Ramos (cell line): Measurements from ENCODE around the gene PCDHGA6.
"Not testable (repeated sequence)": the region's sequence is repeated elsewhere in the genome, so short reads cannot be mapped to it uniquely, and the experiment has no call there.

Experiments used
- in situ Hi-C: fragments of 300-500 bp; cut with MboI; formaldehyde crosslinking; loops from one replicate; pipeline ENCODE4 v1.14.3; 2022; ENCODE audit warnings: low sequenced_read_pairs; ENCODE audit not compliant: unreplicated experiment

The PCDHGA6 gene

DNA sequence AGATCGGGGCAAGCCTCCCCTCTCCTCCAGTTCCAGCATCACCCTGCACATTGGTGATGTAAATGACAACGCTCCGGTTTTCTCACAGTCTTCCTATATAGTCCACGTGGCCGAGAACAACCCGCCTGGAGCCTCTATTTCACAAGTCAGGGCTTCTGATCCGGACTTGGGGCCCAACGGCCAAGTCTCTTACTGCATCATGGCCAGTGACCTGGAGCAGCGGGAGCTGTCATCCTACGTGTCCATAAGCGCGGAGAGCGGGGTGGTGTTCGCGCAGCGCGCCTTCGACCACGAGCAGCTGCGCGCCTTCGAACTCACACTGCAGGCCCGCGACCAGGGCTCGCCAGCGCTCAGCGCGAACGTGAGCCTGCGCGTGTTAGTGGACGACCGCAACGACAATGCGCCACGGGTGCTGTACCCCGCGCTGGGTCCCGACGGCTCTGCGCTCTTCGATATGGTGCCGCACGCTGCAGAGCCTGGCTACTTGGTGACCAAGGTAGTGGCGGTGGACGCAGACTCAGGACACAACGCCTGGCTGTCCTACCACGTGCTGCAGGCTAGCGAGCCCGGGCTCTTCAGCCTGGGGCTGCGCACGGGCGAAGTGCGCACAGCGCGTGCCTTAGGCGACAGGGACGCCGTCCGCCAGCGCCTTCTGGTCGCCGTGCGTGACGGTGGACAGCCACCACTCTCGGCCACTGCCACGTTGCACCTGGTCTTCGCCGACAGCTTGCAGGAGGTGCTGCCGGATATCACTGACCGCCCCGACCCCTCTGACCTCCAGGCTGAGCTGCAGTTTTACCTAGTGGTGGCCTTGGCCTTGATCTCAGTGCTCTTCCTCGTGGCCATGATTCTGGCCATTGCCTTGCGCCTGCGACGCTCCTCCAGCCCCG, 15.7 kb downstream of the PCDHGA6 start:
- in situ Hi-C loops = no loop called here

DNA sequence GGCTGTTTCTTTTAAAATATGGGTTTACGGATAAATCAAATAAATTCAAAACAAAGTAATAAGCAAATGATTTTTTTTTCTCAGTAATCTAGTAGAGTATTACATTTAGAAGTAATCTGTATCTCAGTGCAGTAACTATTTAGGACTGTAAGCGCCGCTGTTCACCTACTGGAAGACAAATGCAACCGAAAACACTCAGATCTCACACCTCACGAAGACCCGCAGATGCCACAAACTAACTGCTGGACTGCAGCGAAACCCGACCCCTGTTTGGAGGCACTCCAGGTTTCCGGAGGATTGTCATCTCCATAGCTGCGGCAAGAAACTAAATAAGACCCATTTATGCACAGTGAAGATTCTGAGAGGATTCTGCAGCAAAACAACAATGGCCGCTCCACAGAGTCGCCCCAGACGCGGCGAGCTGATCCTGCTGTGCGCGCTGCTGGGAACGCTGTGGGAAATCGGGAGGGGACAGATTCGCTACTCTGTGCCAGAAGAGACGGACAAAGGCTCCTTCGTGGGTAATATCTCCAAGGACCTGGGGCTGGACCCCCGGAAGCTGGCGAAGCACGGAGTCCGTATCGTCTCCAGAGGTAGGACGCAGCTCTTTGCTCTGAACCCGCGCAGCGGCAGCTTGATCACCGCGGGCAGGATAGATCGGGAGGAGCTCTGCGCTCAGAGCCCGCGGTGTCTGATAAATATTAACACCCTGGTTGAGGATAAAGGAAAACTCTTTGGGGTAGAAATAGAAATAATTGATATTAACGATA, 18.9 kb downstream of the PCDHGA6 start, which contains the start of gene PCDHGA8:
TSS of gene PCDHGA8 (plus strand) at position 205 of the 770 bp plus-strand sequence. CDS start at position 386, 181 bp downstream.
- in situ Hi-C loops = no loop called here

- in situ Hi-C loops = no loop called here
Observed at GRCh38 chr5:141393267-141393666, 19.6 kb downstream of the PCDHGA6 start.

- in situ Hi-C loops = not testable (repeated sequence)
Observed at GRCh38 chr5:141394401-141395187, 20.9 kb downstream of the PCDHGA6 start.

GRCh38 chr5:141397756-141398551, 24.3 kb downstream of the PCDHGA6 start, which contains the start of gene PCDHGB5:
TSS of gene PCDHGB5 (plus strand) at chr5:141397947. CDS start at chr5:141398128, 181 bp downstream.
- in situ Hi-C loops = not testable (repeated sequence)

DNA sequence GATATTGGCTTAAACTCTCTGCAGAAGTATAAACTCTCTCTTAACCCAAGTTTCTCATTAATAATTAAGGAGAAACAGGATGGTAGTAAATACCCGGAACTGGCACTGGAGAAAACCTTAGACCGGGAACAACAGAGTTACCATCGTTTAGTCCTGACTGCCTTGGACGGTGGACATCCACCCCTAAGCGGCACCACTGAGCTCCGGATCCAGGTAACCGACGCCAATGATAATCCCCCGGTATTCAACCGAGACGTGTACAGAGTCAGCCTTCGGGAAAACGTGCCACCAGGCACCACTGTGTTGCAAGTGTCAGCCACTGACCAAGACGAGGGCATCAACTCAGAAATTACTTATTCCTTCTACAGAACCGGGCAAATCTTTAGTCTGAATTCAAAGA, 24.9 kb downstream of the PCDHGA6 start:
- in situ Hi-C loops = no loop called here

DNA sequence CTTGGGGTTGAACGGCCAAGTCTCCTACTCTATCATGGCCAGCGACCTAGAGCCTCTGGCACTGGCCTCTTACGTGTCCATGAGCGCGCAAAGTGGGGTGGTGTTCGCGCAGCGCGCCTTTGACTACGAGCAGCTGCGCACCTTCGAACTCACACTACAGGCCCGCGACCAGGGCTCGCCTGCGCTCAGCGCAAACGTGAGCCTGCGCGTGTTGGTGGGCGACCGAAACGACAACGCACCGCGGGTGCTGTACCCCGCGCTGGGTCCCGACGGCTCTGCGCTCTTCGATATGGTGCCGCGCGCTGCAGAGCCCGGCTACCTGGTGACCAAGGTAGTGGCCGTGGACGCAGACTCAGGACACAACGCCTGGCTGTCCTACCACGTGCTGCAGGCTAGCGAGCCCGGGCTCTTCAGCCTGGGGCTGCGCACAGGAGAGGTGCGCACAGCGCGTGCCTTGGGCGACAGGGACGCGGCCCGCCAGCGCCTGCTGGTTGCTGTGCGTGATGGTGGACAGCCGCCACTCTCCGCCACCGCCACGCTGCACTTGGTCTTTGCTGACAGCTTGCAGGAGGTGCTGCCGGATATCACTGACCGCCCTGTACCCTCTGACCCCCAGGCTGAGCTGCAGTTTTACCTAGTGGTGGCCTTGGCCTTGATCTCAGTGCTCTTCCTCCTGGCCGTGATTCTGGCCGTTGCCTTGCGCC, 26.0 kb downstream of the PCDHGA6 start:
- in situ Hi-C loops = no loop called here

GRCh38 chr5:141402553-141403243, 29.0 kb downstream of the PCDHGA6 start, which contains the start of gene PCDHGA9:
TSS of gene PCDHGA9 (plus strand) at chr5:141402778. CDS start at chr5:141402953, 175 bp downstream.
- in situ Hi-C loops = no loop called here

DNA sequence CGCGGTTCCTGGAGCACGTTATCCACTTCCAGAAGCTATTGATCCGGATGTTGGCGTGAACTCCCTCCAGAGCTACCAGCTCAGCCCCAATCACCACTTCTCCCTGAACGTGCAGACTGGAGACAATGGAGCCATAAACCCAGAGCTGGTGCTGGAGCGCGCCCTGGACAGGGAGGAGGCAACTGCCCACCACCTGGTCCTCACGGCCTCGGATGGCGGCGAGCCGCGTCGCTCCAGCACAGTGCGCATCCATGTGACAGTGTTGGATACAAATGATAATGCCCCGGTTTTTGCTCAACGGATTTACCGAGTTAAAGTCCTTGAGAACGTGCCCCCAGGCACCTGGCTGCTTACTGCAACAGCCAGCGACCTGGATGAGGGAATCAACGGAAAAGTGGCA, 29.7 kb downstream of the PCDHGA6 start:
- in situ Hi-C loops = no loop called here

GRCh38 chr5:141407790-141408505, 34.3 kb downstream of the PCDHGA6 start, which contains the start of gene PCDHGB6:
TSS of gene PCDHGB6 (plus strand) at chr5:141408021. CDS start at chr5:141408203, 182 bp downstream.
- in situ Hi-C loops = not testable (repeated sequence)

GRCh38 chr5:141409598-141410306, 36.1 kb downstream of the PCDHGA6 start:
- in situ Hi-C loops = no loop called here

- in situ Hi-C loops = no loop called here
Observed at GRCh38 chr5:141411575-141411974, 37.9 kb downstream of the PCDHGA6 start.

- in situ Hi-C loops = no loop called here
Observed at GRCh38 chr5:141412854-141413539, 39.3 kb downstream of the PCDHGA6 start, which contains the start of gene PCDHGA10. TSS of gene PCDHGA10 (plus strand) at chr5:141412987. CDS start at chr5:141413176, 189 bp downstream.

GRCh38 chr5:141413540-141414069, 39.9 kb downstream of the PCDHGA6 start:
- in situ Hi-C loops = no loop called here

DNA sequence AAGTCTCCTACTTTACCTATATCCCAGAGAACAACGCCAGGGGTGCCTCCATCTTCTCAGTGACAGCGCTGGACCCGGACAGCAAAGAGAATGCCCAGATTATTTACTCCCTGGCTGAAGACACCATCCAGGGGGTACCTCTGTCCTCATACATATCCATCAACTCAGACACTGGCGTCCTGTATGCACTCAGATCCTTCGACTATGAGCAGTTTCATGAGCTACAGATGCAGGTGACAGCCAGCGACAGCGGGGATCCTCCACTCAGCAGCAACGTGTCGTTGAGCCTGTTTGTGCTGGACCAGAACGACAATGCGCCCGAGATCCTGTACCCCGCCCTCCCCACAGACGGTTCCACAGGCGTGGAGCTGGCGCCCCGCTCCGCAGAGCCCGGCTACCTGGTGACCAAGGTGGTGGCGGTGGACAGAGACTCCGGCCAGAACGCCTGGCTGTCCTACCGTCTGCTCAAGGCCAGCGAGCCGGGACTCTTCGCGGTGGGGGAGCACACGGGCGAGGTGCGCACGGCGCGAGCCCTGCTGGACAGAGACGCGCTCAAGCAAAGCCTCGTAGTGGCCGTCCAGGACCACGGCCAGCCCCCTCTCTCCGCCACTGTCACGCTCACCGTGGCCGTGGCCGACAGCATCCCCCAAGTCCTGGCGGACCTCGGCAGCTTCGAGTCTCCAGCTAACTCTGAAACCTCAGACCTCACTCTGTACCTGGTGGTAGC, 41.0 kb downstream of the PCDHGA6 start:
- in situ Hi-C loops = not testable (repeated sequence)
